Sigmoid colon (tissue), 4 donors: ENCODE results near the gene C11orf68.

Source experiments
- CTCF ChIP-seq, 4 experiments: fragments of 450-650 bp in 3 of 4; fragments of 200-600 bp in 1 of 4; IDR thresholded peaks; one replicate each; pipeline ENCODE4 v1.5.1; 2016 to 2019; ENCODE audit warnings: antibody characterized with exemption in 4 of 4, mild to moderate bottlenecking in 3 of 4, moderate library complexity in 2 of 4
- EP300 ChIP-seq, 4 donors: sonication (generic); formaldehyde crosslinking; IDR thresholded peaks; one replicate each; pipeline ENCODE4 v1.6.1; 2017; ENCODE audit warnings: antibody characterized with exemption in 4 of 4
- POLR2A ChIP-seq, 2 donors: fragments of 450-650 bp; IDR thresholded peaks; one replicate each; pipeline ENCODE4 v1.6.1; 2016; ENCODE audit warnings: antibody characterized with exemption in 2 of 2, mild to moderate bottlenecking in 2 of 2, moderate library complexity in 2 of 2
- POLR2AphosphoS5 ChIP-seq, 4 donors: sonication (generic); formaldehyde crosslinking; IDR thresholded peaks; one replicate each; pipeline ENCODE4 v1.6.1; 2017; ENCODE audit warnings: antibody characterized with exemption in 4 of 4

- TF ChIP-seq POLR2A (IDR thresholded peaks at IDR 0.05) (no peak), CTCF (IDR thresholded peaks at IDR 0.05) (no peak), POLR2AphosphoS5 (IDR thresholded peaks at IDR 0.05) (no peak), EP300 (IDR thresholded peaks at IDR 0.05) (no peak)
These were observed 31.1 kb downstream of the C11orf68 start for GRCh38 chr11:65887723-65888162.
